ENCODE measurements around the gene LRP4. TPM values are rescaled to one million over a fixed set of nuclear protein-coding genes. Genes with fewer than 3 reads are reported as not detected.

The LRP4 gene
- total RNA-seq, 1 donor from 2014 or later = 2.5 TPM

- ATAC-seq = peak; percentile 83
Observed at GRCh38 chr11:46920755-46921154, 2.4 kb upstream of the LRP4 start.

GRCh38 chr11:46918788-46919513 is 601 bp upstream of the LRP4 start:
- no peak for ATAC-seq

- no peak for ATAC-seq
Observed at GRCh38 chr11:46917762-46918082, 628 bp downstream of the LRP4 start.

- no peak for ATAC-seq
Observed at GRCh38 chr11:46917109-46917761, 1.1 kb downstream of the LRP4 start.

GRCh38 chr11:46916286-46917108 is 1.9 kb downstream of the LRP4 start:
- ATAC-seq = peak; percentile 65

- ATAC-seq = no peak
Observed at GRCh38 chr11:46914910-46915309, 3.4 kb downstream of the LRP4 start.

- ATAC-seq = peak; percentile 28
Observed at GRCh38 chr11:46914363-46914762, 4.0 kb downstream of the LRP4 start.

- ATAC-seq = no peak
Observed at GRCh38 chr11:46913484-46913883, 4.9 kb downstream of the LRP4 start.

GRCh38 chr11:46912526-46913150 is 5.7 kb downstream of the LRP4 start:
- peak; percentile 42 for ATAC-seq

GRCh38 chr11:46907606-46908005 is 10.7 kb downstream of the LRP4 start:
- no peak for ATAC-seq

- no peak for ATAC-seq
Observed at GRCh38 chr11:46906609-46907041, 11.7 kb downstream of the LRP4 start.

GRCh38 chr11:46905806-46906205 is 12.5 kb downstream of the LRP4 start:
- no peak for ATAC-seq

GRCh38 chr11:46903846-46904245 is 14.5 kb downstream of the LRP4 start:
- no peak for ATAC-seq

- no peak for ATAC-seq
Observed at GRCh38 chr11:46902694-46903093, 15.7 kb downstream of the LRP4 start.

GRCh38 chr11:46901156-46901555 is 17.2 kb downstream of the LRP4 start:
- peak; percentile 33 for ATAC-seq

GRCh38 chr11:46900091-46900746 is 18.1 kb downstream of the LRP4 start:
- peak; percentile 44 for ATAC-seq

- no peak for ATAC-seq
Observed at GRCh38 chr11:46899501-46900025, 18.8 kb downstream of the LRP4 start.

GRCh38 chr11:46898396-46899095 is 19.8 kb downstream of the LRP4 start:
- peak; percentile 79 for ATAC-seq

- no peak for ATAC-seq
Observed at GRCh38 chr11:46896719-46897406, 21.5 kb downstream of the LRP4 start.

- ATAC-seq = no peak
Observed at GRCh38 chr11:46895821-46896220, 22.5 kb downstream of the LRP4 start.

GRCh38 chr11:46894961-46895360 is 23.4 kb downstream of the LRP4 start:
- ATAC-seq = no peak
